Vagina (tissue), 2 donors: ENCODE results near the gene NCDN.

ENCODE experiments used
- POLR2A ChIP-seq, 2 donors: fragments of 450-650 bp; IDR thresholded peaks; one replicate each; pipeline ENCODE4 v1.6.1; 2017; ENCODE audit warnings: antibody characterized with exemption in 2 of 2, mild to moderate bottlenecking in 2 of 2, moderate library complexity in 2 of 2
- TF ChIP-seq, protein P1 (sequence below), 3 experiments: fragments of 450-650 bp in 2 of 3; fragments of 200-600 bp in 1 of 3; sonication (generic) in 1 of 3; IDR thresholded peaks; one replicate each; pipeline ENCODE4 v1.5.1; 2017 to 2019; ENCODE audit warnings: antibody characterized with exemption in 3 of 3, mild to moderate bottlenecking in 2 of 3, moderate library complexity in 2 of 3

DNA sequence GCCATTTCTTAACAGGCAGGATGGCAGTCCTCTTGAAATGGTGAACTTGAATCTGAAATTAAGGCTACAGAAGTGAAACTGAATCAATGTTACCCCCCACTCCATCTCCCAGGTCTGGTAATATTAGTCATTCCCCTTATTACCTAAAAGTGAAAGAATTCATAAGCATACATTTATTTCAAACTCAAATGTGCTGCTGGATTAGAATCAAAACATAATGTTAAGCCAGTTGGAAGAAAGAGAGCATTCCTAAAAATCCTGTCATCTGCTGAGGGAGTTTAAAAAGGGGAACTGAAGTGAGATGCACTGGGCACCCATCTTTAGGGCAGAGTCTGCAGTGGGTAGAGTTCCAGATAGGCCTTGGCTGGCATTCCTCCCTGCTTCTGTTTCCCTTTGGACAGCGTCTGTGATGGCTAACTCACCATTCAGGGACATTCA, 17.8 kb upstream of the NCDN start:
- TF ChIP-seq, protein P1, sequence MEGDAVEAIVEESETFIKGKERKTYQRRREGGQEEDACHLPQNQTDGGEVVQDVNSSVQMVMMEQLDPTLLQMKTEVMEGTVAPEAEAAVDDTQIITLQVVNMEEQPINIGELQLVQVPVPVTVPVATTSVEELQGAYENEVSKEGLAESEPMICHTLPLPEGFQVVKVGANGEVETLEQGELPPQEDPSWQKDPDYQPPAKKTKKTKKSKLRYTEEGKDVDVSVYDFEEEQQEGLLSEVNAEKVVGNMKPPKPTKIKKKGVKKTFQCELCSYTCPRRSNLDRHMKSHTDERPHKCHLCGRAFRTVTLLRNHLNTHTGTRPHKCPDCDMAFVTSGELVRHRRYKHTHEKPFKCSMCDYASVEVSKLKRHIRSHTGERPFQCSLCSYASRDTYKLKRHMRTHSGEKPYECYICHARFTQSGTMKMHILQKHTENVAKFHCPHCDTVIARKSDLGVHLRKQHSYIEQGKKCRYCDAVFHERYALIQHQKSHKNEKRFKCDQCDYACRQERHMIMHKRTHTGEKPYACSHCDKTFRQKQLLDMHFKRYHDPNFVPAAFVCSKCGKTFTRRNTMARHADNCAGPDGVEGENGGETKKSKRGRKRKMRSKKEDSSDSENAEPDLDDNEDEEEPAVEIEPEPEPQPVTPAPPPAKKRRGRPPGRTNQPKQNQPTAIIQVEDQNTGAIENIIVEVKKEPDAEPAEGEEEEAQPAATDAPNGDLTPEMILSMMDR (IDR thresholded peaks at IDR 0.05), result no peak
- no peak for TF ChIP-seq POLR2A (IDR thresholded peaks at IDR 0.05)
